ENCODE results near the gene DDX24.

DNA sequence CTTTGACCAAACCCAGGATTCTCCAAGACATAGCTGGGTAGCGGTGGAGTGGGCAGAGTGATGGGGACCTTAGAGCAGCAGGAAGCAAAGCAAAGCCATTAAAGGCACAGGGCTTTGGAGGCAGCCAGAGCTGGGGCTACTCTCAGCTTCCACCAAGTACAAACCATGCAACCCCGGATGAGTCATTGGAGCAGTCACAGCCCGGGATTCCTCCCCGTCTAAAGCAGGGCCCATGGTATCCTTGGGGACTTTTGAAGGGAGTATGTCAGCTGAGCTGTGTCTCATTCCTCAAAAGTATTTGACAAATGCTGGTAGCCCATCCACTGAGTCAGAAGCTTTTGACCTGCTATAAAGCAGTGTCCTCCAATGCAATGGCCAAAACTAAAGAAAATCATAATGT, 19.8 kb upstream of the DDX24 start:
- TF ChIP-seq, protein P1, sequence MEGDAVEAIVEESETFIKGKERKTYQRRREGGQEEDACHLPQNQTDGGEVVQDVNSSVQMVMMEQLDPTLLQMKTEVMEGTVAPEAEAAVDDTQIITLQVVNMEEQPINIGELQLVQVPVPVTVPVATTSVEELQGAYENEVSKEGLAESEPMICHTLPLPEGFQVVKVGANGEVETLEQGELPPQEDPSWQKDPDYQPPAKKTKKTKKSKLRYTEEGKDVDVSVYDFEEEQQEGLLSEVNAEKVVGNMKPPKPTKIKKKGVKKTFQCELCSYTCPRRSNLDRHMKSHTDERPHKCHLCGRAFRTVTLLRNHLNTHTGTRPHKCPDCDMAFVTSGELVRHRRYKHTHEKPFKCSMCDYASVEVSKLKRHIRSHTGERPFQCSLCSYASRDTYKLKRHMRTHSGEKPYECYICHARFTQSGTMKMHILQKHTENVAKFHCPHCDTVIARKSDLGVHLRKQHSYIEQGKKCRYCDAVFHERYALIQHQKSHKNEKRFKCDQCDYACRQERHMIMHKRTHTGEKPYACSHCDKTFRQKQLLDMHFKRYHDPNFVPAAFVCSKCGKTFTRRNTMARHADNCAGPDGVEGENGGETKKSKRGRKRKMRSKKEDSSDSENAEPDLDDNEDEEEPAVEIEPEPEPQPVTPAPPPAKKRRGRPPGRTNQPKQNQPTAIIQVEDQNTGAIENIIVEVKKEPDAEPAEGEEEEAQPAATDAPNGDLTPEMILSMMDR (IDR thresholded peaks at IDR 0.05): no peak
- TF ChIP-seq POLR2A (IDR thresholded peaks at IDR 0.05) (no peak), POLR2AphosphoS5 (IDR thresholded peaks at IDR 0.05) (no peak), EP300 (IDR thresholded peaks at IDR 0.05) (no peak)

All from suprapubic skin (tissue), 4 donors.